ENCODE measurements around the gene CRABP1. TPM values are rescaled to one million over a fixed set of nuclear protein-coding genes. Genes with fewer than 3 reads are reported as not detected.

CRABP1 gene
- total RNA-seq, 4 donors from 2014 or later = not detected

- no peak for DNase-seq (ENCODE audit: extremely low spot score)
- no peak overlapping the region for H3K4me3 ChIP-seq
- no peaks in the 10 kb centered on the region for H3K36me3 ChIP-seq
- H3K4me1 ChIP-seq = no peaks in the 10 kb centered on the region
- 84% methylated on average over 3 of the region's 4 CpGs for WGBS
- TF ChIP-seq EP300 (IDR thresholded peaks at IDR 0.05) = no peak
- no peak for TF ChIP-seq CTCF (IDR thresholded peaks at IDR 0.05)
- no peak for TF ChIP-seq POLR2AphosphoS5 (IDR thresholded peaks at IDR 0.05)
- TF ChIP-seq POLR2A (IDR thresholded peaks at IDR 0.05; ENCODE audit: low read depth) = no peak
- H3K27ac ChIP-seq (replicated peaks in 1 of 4) = no peak overlapping the region
- H3K9me3 ChIP-seq = no peaks in the 10 kb centered on the region
- intact Hi-C loops (cut with DNase I) = no loop called here
- H3K27me3 ChIP-seq = no peaks in the 10 kb centered on the region
These were observed 18.4 kb upstream of the CRABP1 start for GRCh38 chr15:78321786-78322185.

GRCh38 chr15:78322243-78322642 is 17.9 kb upstream of the CRABP1 start:
- Histone ChIP-seq H3K27me3 (no peaks in the 10 kb centered on the region), H3K4me3 (no peak overlapping the region), H3K9me3 (no peaks in the 10 kb centered on the region), H3K4me1 (no peaks in the 10 kb centered on the region), H3K36me3 (no peaks in the 10 kb centered on the region), H3K27ac (replicated peaks in 1 of 4) (no peak overlapping the region)
- intact Hi-C loops (cut with DNase I) = no loop called here
- DNase-seq (ENCODE audit: extremely low spot score) = no peak
- WGBS = 39% methylated on average over 3 of the region's 15 CpGs
- no peak for TF ChIP-seq POLR2A (IDR thresholded peaks at IDR 0.05; ENCODE audit: low read depth)
- TF ChIP-seq POLR2AphosphoS5 (IDR thresholded peaks at IDR 0.05) = no peak
- TF ChIP-seq EP300 (IDR thresholded peaks at IDR 0.05) = no peak
- TF ChIP-seq CTCF (IDR thresholded peaks at IDR 0.05) = no peak

- Histone ChIP-seq H3K4me1 (no peaks in the 10 kb centered on the region), H3K9me3 (no peaks in the 10 kb centered on the region), H3K27me3 (no peaks in the 10 kb centered on the region), H3K27ac (replicated peaks in 1 of 4) (no peak overlapping the region), H3K36me3 (no peaks in the 10 kb centered on the region), H3K4me3 (no peak overlapping the region)
- intact Hi-C loops (cut with DNase I) = no loop called here
- whole genome bisulfite sequencing = 78% methylated on average over 14 of the region's 19 CpGs
- TF ChIP-seq CTCF (IDR thresholded peaks at IDR 0.05) (no peak), EP300 (IDR thresholded peaks at IDR 0.05) (no peak), POLR2A (IDR thresholded peaks at IDR 0.05; ENCODE audit: low read depth) (no peak), POLR2AphosphoS5 (IDR thresholded peaks at IDR 0.05) (no peak)
- no peak for DNase-seq (ENCODE audit: extremely low spot score)
These were observed 17.2 kb upstream of the CRABP1 start for GRCh38 chr15:78322724-78323521.

GRCh38 chr15:78323693-78324092 is 16.5 kb upstream of the CRABP1 start:
- no peak for DNase-seq (ENCODE audit: extremely low spot score)
- no peak overlapping the region for H3K27ac ChIP-seq (replicated peaks in 1 of 4)
- WGBS = 83% methylated on average over 3 of the region's 7 CpGs
- no peak overlapping the region for H3K4me3 ChIP-seq
- intact Hi-C loops (cut with DNase I) = no loop called here
- no peak for TF ChIP-seq CTCF (IDR thresholded peaks at IDR 0.05)
- no peak for TF ChIP-seq POLR2AphosphoS5 (IDR thresholded peaks at IDR 0.05)
- no peak for TF ChIP-seq EP300 (IDR thresholded peaks at IDR 0.05)
- TF ChIP-seq POLR2A (IDR thresholded peaks at IDR 0.05; ENCODE audit: low read depth) = no peak
- no peaks in the 10 kb centered on the region for H3K27me3 ChIP-seq
- H3K4me1 ChIP-seq = no peaks in the 10 kb centered on the region
- H3K36me3 ChIP-seq = no peaks in the 10 kb centered on the region
- no peaks in the 10 kb centered on the region for H3K9me3 ChIP-seq

GRCh38 chr15:78324144-78324543 is 16.0 kb upstream of the CRABP1 start:
- TF ChIP-seq CTCF (IDR thresholded peaks at IDR 0.05) = no peak
- no peak for TF ChIP-seq EP300 (IDR thresholded peaks at IDR 0.05)
- TF ChIP-seq POLR2AphosphoS5 (IDR thresholded peaks at IDR 0.05) = no peak
- TF ChIP-seq POLR2A (IDR thresholded peaks at IDR 0.05; ENCODE audit: low read depth) = no peak
- Histone ChIP-seq H3K36me3 (no peaks in the 10 kb centered on the region), H3K27me3 (no peaks in the 10 kb centered on the region), H3K27ac (replicated peaks in 1 of 4) (no peak overlapping the region), H3K4me1 (no peaks in the 10 kb centered on the region), H3K9me3 (no peaks in the 10 kb centered on the region), H3K4me3 (no peak overlapping the region)
- DNase-seq (ENCODE audit: extremely low spot score) = no peak
- intact Hi-C loops (cut with DNase I) = no loop called here
- 90% methylated on average over 5 of the region's 5 CpGs for WGBS
